OCI-LY3 (cell line): Measurements from ENCODE around the gene SRP54.

Experiments
- CTCF ChIP-seq: fragments of 200-600, 300-600 bp; sonication (generic); IDR thresholded peaks from 2 replicates; pipeline ENCODE4 v1.5.1; 2014; ENCODE audit warnings: antibody characterized with exemption, low read length, low read depth
- EZH2phosphoT487 ChIP-seq: fragments of 200-600 bp; shearing (Covaris generic); IDR thresholded peaks from 2 replicates; pipeline ENCODE4 v1.6.1; 2018; ENCODE audit warnings: antibody characterized with exemption, mixed run types, low read depth

GRCh38 chr14:35028435-35028834, 45.6 kb downstream of the SRP54 start:
- no peak for TF ChIP-seq CTCF
- no peak for TF ChIP-seq EZH2phosphoT487
